CD8-positive, alpha-beta memory T cell (primary cell): Measurements from ENCODE around the gene FANCE. TPM values are rescaled to one million over a fixed set of nuclear protein-coding genes. Genes with fewer than 3 reads are reported as not detected.

ENCODE experiments used
- CTCF ChIA-PET: fragments of 350-600 bp; sonication (Branson Sonifier 250); formaldehyde crosslinking; loops from one replicate; lab custom pipeline; 2021; ENCODE audit warnings: antibody characterized with exemption; lab: Charles Lee
- POLR2A ChIA-PET: fragments of 350-600 bp; sonication (Branson Sonifier 250); formaldehyde crosslinking; loops from one replicate; lab custom pipeline; 2021; ENCODE audit warnings: antibody characterized with exemption; lab: Charles Lee
- DNase-seq, 5 donors: peaks; one replicate each; pipeline versions ENCODE4 v3.0.0 to v3.0.0-alpha.2; 2020 to 2022; ENCODE audit warnings: mixed read lengths in 1 of 5
- H3K27ac ChIP-seq: one replicate; pipeline ENCODE4 v1.7.0; 2013; ENCODE audit warnings: low read depth, mild to moderate bottlenecking, low read length, moderate library complexity
- H3K27me3 ChIP-seq: 2 replicates; pipeline ENCODE4 v1.7.0; 2013; ENCODE audit warnings: low read length, mild to moderate bottlenecking; ENCODE audit not compliant: insufficient read depth, poor library complexity, severe bottlenecking
- H3K36me3 ChIP-seq: 2 replicates; pipeline ENCODE4 v1.7.0; 2013; ENCODE audit warnings: mild to moderate bottlenecking, low read length, moderate library complexity; ENCODE audit not compliant: insufficient read depth
- H3K4me1 ChIP-seq: 2 replicates; pipeline ENCODE4 v1.7.0; 2013; ENCODE audit warnings: mild to moderate bottlenecking, low read length, moderate library complexity; ENCODE audit not compliant: insufficient read depth
- H3K4me3 ChIP-seq: 2 replicates; pipeline ENCODE4 v1.7.0; 2013; ENCODE audit warnings: mild to moderate bottlenecking, low read length
- H3K9me3 ChIP-seq: 2 replicates; pipeline ENCODE4 v1.7.0; 2013; ENCODE audit warnings: mild to moderate bottlenecking, low read length
- H3K27ac Mint-ChIP-seq, 8 donors: one replicate each; pipeline ENCODE4 v1.8.0; 2020 to 2021; ENCODE audit warnings: mixed read lengths in 8 of 8, mild to moderate bottlenecking in 6 of 8, inconsistent platforms in 3 of 8, moderate library complexity in 3 of 8
- H3K27me3 Mint-ChIP-seq, 2 donors: one replicate each; pipeline ENCODE4 v1.8.0; 2020 to 2021; ENCODE audit warnings: mixed read lengths in 2 of 2, mild to moderate bottlenecking in 1 of 2, moderate library complexity in 1 of 2
- H3K36me3 Mint-ChIP-seq, 3 donors: one replicate each; pipeline ENCODE4 v1.8.0; 2020 to 2021; ENCODE audit warnings: mixed read lengths in 3 of 3, inconsistent platforms in 1 of 3, mild to moderate bottlenecking in 1 of 3
- H3K4me1 Mint-ChIP-seq, 3 donors: one replicate each; pipeline ENCODE4 v1.8.0; 2020 to 2021; ENCODE audit warnings: mixed read lengths in 3 of 3, inconsistent platforms in 1 of 3, mild to moderate bottlenecking in 1 of 3
- H3K4me3 Mint-ChIP-seq, 7 donors: one replicate each; pipeline ENCODE4 v1.8.0; 2020 to 2021; ENCODE audit warnings: mixed read lengths in 7 of 7, mild to moderate bottlenecking in 6 of 7, moderate library complexity in 4 of 7, inconsistent platforms in 2 of 7
- H3K9me3 Mint-ChIP-seq, 5 donors: one replicate each; pipeline ENCODE4 v1.8.0; 2020 to 2022; ENCODE audit warnings: mixed read lengths in 5 of 5, mild to moderate bottlenecking in 3 of 5, moderate library complexity in 2 of 5, inconsistent platforms in 1 of 5
- polyA plus RNA-seq: library from polyadenylated mRNA; unstranded; fragments of 300-500 nt; fragmentation: Illumina TruSeq; gene quantifications from one replicate; pipeline ENCODE4 v1.2.3, GENCODE V29; 2021
- total RNA-seq, 2 experiments: library from RNA; stranded (reverse); gene quantifications; one replicate each; pipeline ENCODE4 v1.2.3, GENCODE V29; 2021

The FANCE gene
- total and polyA plus RNA-seq, 3 experiments from 2014 or later = 6.5 to 27.5 (median 23.6) TPM

- Histone ChIP-seq H3K4me1 (peaks cover 39% of the 10 kb centered on the region), H3K27me3 (no peaks in the 10 kb centered on the region), H3K4me3 (peak overlapping the region; percentile 92), H3K9me3 (no peaks in the 10 kb centered on the region), H3K27ac (peak overlapping the region; percentile 87), H3K36me3 (peaks cover 25% of the 10 kb centered on the region)
- ChIA-PET CTCF (interaction anchor here (0.7 to 3.0 kb wide), 11 partner anchors 16 to 267 kb away, joined by 3 to 35 read pairs (median 8); partner anchors contain the start of genes ARMC12, DEF6, FANCE and PPARD), POLR2A (interaction anchor here (1.0 to 1.6 kb wide), 5 partner anchors 17 to 168 kb away, joined by 3 to 12 read pairs (median 3); partner anchors contain the start of gene FANCE)
- peak in 1 of 5 donors; percentile 21 for DNase-seq
- peaks cover 35 to 46% (median 41%) of the 10 kb centered on the region in 3 donors for H3K4me1 Mint-ChIP-seq
- peaks cover 0 to 69% (median 12%) of the 10 kb centered on the region in 3 donors for H3K36me3 Mint-ChIP-seq
- H3K9me3 Mint-ChIP-seq = no peaks in the 10 kb centered on the region
- H3K27ac Mint-ChIP-seq = peak overlapping the region; percentile 92 to 99 (median 98)
- peak overlapping the region; percentile 89 to 99 (median 97) for H3K4me3 Mint-ChIP-seq
- peaks cover 0 to 5% of the 10 kb centered on the region in 2 donors for H3K27me3 Mint-ChIP-seq
These were observed 17.0 kb downstream of the FANCE start for GRCh38 chr6:35468980-35469750.

- Histone ChIP-seq H3K9me3 (no peaks in the 10 kb centered on the region), H3K4me1 (peaks cover 39% of the 10 kb centered on the region), H3K4me3 (peak overlapping the region; percentile 92), H3K27ac (peak overlapping the region; percentile 87), H3K36me3 (peaks cover 25% of the 10 kb centered on the region), H3K27me3 (no peaks in the 10 kb centered on the region)
- POLR2A ChIA-PET = no interaction called here
- peak overlapping the region; percentile 89 to 99 (median 97) for H3K4me3 Mint-ChIP-seq
- H3K9me3 Mint-ChIP-seq = no peaks in the 10 kb centered on the region
- peak in 3 of 5 donors; percentile 17 to 23 (median 22) for DNase-seq
- peaks cover 35 to 46% (median 41%) of the 10 kb centered on the region in 3 donors for H3K4me1 Mint-ChIP-seq
- peaks cover 0 to 5% of the 10 kb centered on the region in 2 donors for H3K27me3 Mint-ChIP-seq
- H3K27ac Mint-ChIP-seq = peak overlapping the region; percentile 92 to 99 (median 98)
- CTCF ChIA-PET = interaction anchor here (0.6 to 3.0 kb wide), 6 partner anchors 18 to 266 kb away, joined by 3 to 22 read pairs (median 4); partner anchors contain the start of genes FANCE and PPARD
- peaks cover 0 to 68% (median 12%) of the 10 kb centered on the region in 3 donors for H3K36me3 Mint-ChIP-seq
These were observed 17.9 kb downstream of the FANCE start for GRCh38 chr6:35469751-35470662.

GRCh38 chr6:35470663-35471120 lies 18.6 kb downstream of the FANCE start:
- ChIA-PET CTCF (interaction anchor here (1.0 to 2.0 kb wide), 3 partner anchors 19 to 265 kb away, joined by 4 to 5 read pairs (median 4); partner anchors contain the start of gene FANCE), POLR2A (interaction anchor here (0.6 kb wide), 2 partner anchors 27 to 262 kb away, joined by 3 to 4 read pairs; no protein-coding TSS in a partner anchor)
- peaks cover 35 to 46% (median 41%) of the 10 kb centered on the region in 3 donors for H3K4me1 Mint-ChIP-seq
- peaks cover 0 to 5% of the 10 kb centered on the region in 2 donors for H3K27me3 Mint-ChIP-seq
- H3K9me3 ChIP-seq = no peaks in the 10 kb centered on the region
- H3K4me1 ChIP-seq = peaks cover 39% of the 10 kb centered on the region
- H3K4me3 ChIP-seq = no peak overlapping the region
- no peak overlapping the region for H3K27ac ChIP-seq
- no peak for DNase-seq
- H3K36me3 ChIP-seq = peaks cover 25% of the 10 kb centered on the region
- H3K4me3 Mint-ChIP-seq = peak overlapping the region; percentile 89 to 99 (median 97)
- no peaks in the 10 kb centered on the region for H3K9me3 Mint-ChIP-seq
- H3K36me3 Mint-ChIP-seq = peaks cover 0 to 68% (median 12%) of the 10 kb centered on the region in 3 donors
- H3K27me3 ChIP-seq = no peaks in the 10 kb centered on the region
- H3K27ac Mint-ChIP-seq = peak overlapping the region; percentile 21 to 99 (median 96)

GRCh38 chr6:35471836-35472345 lies 19.8 kb downstream of the FANCE start:
- Mint-ChIP-seq H3K36me3 (peaks cover 0 to 62% (median 12%) of the 10 kb centered on the region in 3 donors), H3K27ac (peak overlapping the region in 7 of 8 donors; percentile 37 to 99 (median 68)), H3K4me3 (peak overlapping the region in 3 of 7 donors; percentile 24 to 96 (median 38)), H3K4me1 (peaks cover 35 to 46% (median 41%) of the 10 kb centered on the region in 3 donors), H3K27me3 (peaks cover 0 to 5% of the 10 kb centered on the region in 2 donors), H3K9me3 (no peaks in the 10 kb centered on the region)
- no peak for DNase-seq
- ChIA-PET CTCF (interaction anchor here (0.8 to 2.0 kb wide), 4 partner anchors 8 to 264 kb away, joined by 3 to 7 read pairs (median 4); partner anchors contain the start of gene DEF6), POLR2A (no interaction called here)
- H3K27ac ChIP-seq = peak overlapping the region; percentile 11
- H3K4me1 ChIP-seq = peaks cover 39% of the 10 kb centered on the region
- H3K9me3 ChIP-seq = no peaks in the 10 kb centered on the region
- peaks cover 25% of the 10 kb centered on the region for H3K36me3 ChIP-seq
- H3K27me3 ChIP-seq = no peaks in the 10 kb centered on the region
- H3K4me3 ChIP-seq = no peak overlapping the region

- peaks cover 0 to 5% of the 10 kb centered on the region in 2 donors for H3K27me3 Mint-ChIP-seq
- H3K27ac ChIP-seq = no peak overlapping the region
These were observed 21.1 kb downstream of the FANCE start for GRCh38 chr6:35473075-35473849.

GRCh38 chr6:35473850-35474130 lies 21.7 kb downstream of the FANCE start:
- peaks cover 0 to 51% (median 10%) of the 10 kb centered on the region in 3 donors for H3K36me3 Mint-ChIP-seq
- Histone ChIP-seq H3K9me3 (no peaks in the 10 kb centered on the region), H3K27ac (no peak overlapping the region), H3K27me3 (no peaks in the 10 kb centered on the region), H3K36me3 (peaks cover 25% of the 10 kb centered on the region), H3K4me3 (no peak overlapping the region), H3K4me1 (peaks cover 32% of the 10 kb centered on the region)
- ChIA-PET POLR2A (interaction anchor here (0.8 kb wide), 1 partner anchor 20 kb away, joined by 3 read pairs; no protein-coding TSS in a partner anchor), CTCF (interaction anchor here (0.8 kb wide), 1 partner anchor 24 kb away, joined by 3 read pairs; no protein-coding TSS in a partner anchor)
- no peak for DNase-seq
- H3K27me3 Mint-ChIP-seq = peaks cover 0 to 4% of the 10 kb centered on the region in 2 donors
- H3K4me1 Mint-ChIP-seq = peaks cover 28 to 37% (median 34%) of the 10 kb centered on the region in 3 donors
- H3K27ac Mint-ChIP-seq = peak overlapping the region in 2 of 8 donors; percentile 34 to 56
- no peaks in the 10 kb centered on the region for H3K9me3 Mint-ChIP-seq
- H3K4me3 Mint-ChIP-seq = no peak overlapping the region

More at GRCh38 chr6:35473075-35473849, 21.1 kb downstream of the FANCE start:
- Histone ChIP-seq H3K4me3 (no peak overlapping the region), H3K9me3 (no peaks in the 10 kb centered on the region), H3K27me3 (no peaks in the 10 kb centered on the region), H3K36me3 (peaks cover 25% of the 10 kb centered on the region), H3K4me1 (peaks cover 32% of the 10 kb centered on the region)
- Mint-ChIP-seq H3K4me3 (no peak overlapping the region), H3K36me3 (peaks cover 0 to 57% (median 10%) of the 10 kb centered on the region in 3 donors), H3K4me1 (peaks cover 28 to 37% (median 34%) of the 10 kb centered on the region in 3 donors), H3K9me3 (no peaks in the 10 kb centered on the region), H3K27ac (peak overlapping the region in 1 of 8 donors; percentile 56)
- CTCF ChIA-PET = interaction anchor here (0.8 to 1.6 kb wide), 2 partner anchors 9 to 24 kb away, joined by 3 read pairs; no protein-coding TSS in a partner anchor
- DNase-seq = no peak
- POLR2A ChIA-PET = interaction anchor here (0.6 to 0.8 kb wide), 2 partner anchors 20 to 134 kb away, joined by 3 to 4 read pairs; no protein-coding TSS in a partner anchor
